Activated CD8-positive, alpha-beta memory T cell treated with anti-CD3 and anti-CD28 coated beads, Interleukin-2, amount 50 U/mL, for 1 hour (primary cell): ENCODE measurements around the gene RAB11FIP2.

Source experiments
- DNase-seq: peaks from one replicate; pipeline ENCODE4 v3.0.0-alpha.2; 2020; ENCODE audit errors: extremely low read depth

RAB11FIP2 gene

GRCh38 chr10:117980755-117981702 lies 65.7 kb downstream of the RAB11FIP2 start:
- DNase-seq, result no peak

DNA sequence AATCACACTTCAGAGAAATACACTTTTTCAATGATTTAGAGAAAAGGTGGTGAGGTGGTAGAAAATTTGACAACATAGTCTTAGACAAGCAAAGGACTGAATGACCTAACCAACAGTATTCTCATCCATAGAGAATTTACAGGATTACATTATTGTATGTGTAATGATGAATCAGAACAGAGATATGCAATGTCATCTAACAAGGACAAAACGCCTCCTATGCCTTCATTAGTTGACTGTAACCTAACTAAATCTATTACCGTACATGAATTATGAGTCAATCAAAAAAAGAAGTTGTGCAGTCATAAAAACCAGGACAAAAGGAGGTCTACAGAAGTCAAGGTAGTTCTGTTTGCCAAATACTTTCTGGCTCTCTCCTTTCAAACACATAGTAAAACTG lies 66.5 kb downstream of the RAB11FIP2 start:
- DNase-seq, result no peak

- no peak for DNase-seq
These were observed 74.4 kb downstream of the RAB11FIP2 start for GRCh38 chr10:117972168-117972837.

DNA sequence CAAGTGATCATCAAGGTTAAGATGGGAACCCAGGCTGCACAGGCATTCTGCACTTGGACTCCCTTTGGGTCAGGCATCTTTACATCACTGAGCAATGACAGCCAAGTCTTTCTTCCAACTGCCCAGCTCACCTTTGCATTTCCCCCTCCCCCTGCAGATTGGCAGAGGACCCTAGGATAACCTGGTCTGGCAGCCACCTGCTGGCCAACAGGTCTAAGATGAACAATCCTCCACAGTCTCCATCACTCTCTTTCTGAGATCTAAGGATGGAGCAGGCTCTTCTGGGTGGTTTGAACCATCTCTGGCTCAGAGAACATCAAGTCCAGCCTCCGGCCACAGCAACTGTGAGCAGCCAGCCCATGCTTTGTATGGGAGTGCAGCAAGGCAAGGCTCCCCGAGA lies 75.8 kb downstream of the RAB11FIP2 start:
- no peak for DNase-seq

GRCh38 chr10:117969592-117969991 lies 77.1 kb downstream of the RAB11FIP2 start:
- no peak for DNase-seq

- DNase-seq, result no peak
These were observed 78.2 kb downstream of the RAB11FIP2 start for GRCh38 chr10:117968354-117969182.

DNA sequence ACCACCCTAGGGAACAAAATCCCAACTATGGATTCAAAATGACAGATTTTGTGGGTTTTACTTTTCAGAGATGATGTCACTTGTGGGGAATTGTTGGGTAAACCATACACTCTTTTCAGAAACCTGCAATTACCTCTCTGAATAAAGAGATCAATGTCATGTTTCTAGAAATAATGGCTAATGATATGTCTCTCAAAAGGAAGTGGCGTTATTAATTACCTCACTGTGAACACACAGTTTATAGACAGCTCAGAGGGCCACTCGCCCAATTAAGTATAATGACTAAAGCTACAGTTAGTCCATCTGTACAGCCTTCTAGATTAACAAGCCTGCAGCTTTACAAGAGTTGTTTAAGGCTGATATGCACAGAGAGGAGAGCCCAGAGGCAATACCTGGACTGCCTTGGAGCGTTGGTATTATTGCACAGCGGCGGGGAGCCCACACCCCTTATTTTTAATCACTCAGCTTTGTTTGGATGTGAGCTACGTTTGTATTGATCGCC lies 79.5 kb downstream of the RAB11FIP2 start:
- DNase-seq, result no peak

GRCh38 chr10:117965984-117966383 lies 80.8 kb downstream of the RAB11FIP2 start:
- no peak for DNase-seq

DNA sequence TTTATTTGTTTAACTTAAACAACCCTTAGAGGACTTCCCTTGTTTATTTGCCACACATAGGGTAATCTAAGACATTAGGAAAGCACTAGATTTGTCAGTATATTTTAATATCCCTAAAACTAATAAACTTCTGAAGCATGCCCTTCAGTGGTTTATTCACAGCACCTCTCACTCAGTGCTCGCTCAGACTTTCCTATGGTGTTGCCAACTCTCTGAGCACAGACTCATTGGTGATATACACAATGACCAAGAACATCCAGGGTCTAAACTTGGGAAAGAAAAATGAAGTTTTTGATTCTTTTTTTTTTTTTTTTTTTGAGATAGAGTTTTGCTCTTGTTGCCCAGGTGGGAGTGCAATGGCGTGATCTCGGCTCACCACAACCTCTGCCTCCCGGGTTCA lies 82.2 kb downstream of the RAB11FIP2 start:
- DNase-seq, result no peak

GRCh38 chr10:117960345-117960935 lies 86.3 kb downstream of the RAB11FIP2 start:
- no peak for DNase-seq

DNA sequence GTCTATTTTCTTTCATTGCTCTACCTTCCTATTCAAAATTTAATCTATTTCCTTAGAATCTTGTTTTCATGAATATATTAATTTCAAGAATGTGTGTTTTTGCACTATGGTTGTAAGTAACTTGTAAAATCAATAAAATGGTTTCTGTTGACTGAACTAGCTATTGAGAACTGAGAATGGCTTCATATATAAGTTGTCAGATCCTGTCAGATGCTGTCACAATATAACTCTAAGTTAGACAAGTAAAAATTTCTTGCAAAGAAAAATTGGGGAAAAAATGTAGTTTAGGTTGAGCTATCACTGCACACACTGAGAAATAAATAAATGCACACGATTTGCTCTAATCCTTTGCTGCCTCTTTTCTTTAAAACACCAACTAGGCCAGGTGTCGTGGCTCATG lies 89.8 kb downstream of the RAB11FIP2 start:
- no peak for DNase-seq

DNA sequence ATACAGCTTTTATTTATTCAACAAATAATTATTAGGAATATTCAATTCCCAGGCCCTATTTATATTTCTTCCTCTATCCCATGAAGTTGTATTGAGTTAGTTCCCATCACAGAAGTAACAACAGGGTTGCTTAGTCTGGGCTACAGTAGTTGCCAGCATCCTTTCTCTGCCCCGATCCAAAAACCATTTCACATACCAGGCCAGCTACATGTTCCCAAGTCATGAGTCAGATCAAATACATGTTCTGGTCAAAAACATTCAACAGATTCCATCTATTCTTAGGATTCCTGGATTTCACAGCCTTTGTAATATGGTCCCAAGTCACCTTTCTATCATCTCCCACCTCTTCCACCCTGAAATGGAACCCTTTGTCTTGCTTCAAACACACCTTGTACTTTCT lies 91.6 kb downstream of the RAB11FIP2 start:
- DNase-seq, result no peak
